Fibroblast of the aortic adventitia (primary cell): ENCODE results near the gene PODXL2. TPM values are rescaled to one million over a fixed set of nuclear protein-coding genes. Genes with fewer than 3 reads are reported as not detected.

Experiments
- DNase-seq: peaks from one replicate; pipeline ENCODE4 v3.0.0-alpha.2; 2010; ENCODE audit warnings: low read depth
- H3K4me3 ChIP-seq: 2 replicates; pipeline ENCODE4 v1.5.1; 2011; ENCODE audit warnings: low read depth, mild to moderate bottlenecking, control low read depth, low read length, moderate library complexity
- CTCF ChIP-seq: IDR thresholded peaks from 2 replicates; pipeline ENCODE4 v1.5.1; 2011; ENCODE audit warnings: mild to moderate bottlenecking, low read length, control low read depth, inconsistent platforms; ENCODE audit not compliant: insufficient read depth
- total RNA-seq: library from RNA; depleted of rRNA; stranded (reverse); fragments of >200 nt; gene quantifications from 2 replicates; pipeline ENCODE4 v1.2.3, GENCODE V29; 2012; ENCODE audit warnings: low replicate concordance

PODXL2 gene
- total RNA-seq, 1 donor = 1.3 TPM

GRCh38 chr3:127612966-127613365 is 16.0 kb upstream of the PODXL2 start:
- no peak for DNase-seq
- no peak overlapping the region for H3K4me3 ChIP-seq
- no peak for TF ChIP-seq CTCF

- TF ChIP-seq CTCF = no peak
- H3K4me3 ChIP-seq = no peak overlapping the region
- DNase-seq = no peak
Observed at GRCh38 chr3:127613406-127613805, 15.6 kb upstream of the PODXL2 start.

DNA sequence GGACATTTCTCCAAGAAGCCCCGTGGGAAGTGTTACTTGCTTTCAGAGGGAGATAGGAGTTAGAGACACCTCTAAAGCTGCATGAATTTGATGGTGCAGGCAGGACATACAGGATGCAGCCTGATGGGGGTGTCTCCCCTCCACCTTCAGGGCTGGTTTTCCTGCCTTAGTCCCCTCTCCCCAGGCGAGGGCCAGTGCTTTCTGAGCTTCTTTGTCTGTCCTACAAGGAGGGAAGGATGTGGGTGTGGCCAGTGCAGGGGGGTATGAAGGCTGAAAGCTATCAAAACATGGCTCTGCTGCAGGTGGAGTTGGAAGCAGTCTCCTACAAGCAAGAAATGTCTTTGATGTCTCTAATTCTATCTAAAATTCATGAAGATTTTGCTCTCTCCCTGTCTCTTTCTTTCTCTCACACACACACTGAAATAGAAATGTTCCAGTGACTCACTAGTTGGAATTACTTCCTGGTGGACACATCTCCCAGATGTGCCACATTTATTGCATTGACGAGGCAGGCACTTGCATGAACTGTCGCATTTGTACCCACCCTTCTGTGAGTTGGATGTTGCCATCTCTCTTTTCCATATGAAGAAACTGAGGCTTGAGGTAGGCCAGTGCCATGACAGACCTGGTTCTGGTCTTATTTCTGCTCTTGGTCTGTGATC is 13.9 kb upstream of the PODXL2 start:
- TF ChIP-seq CTCF = no peak
- H3K4me3 ChIP-seq = no peak overlapping the region
- no peak for DNase-seq

GRCh38 chr3:127615631-127616305 is 13.2 kb upstream of the PODXL2 start:
- DNase-seq = no peak
- TF ChIP-seq CTCF = no peak
- H3K4me3 ChIP-seq = no peak overlapping the region

- no peak for TF ChIP-seq CTCF
- DNase-seq = no peak
- no peak overlapping the region for H3K4me3 ChIP-seq
Observed at GRCh38 chr3:127616836-127617605, 12.0 kb upstream of the PODXL2 start.

DNA sequence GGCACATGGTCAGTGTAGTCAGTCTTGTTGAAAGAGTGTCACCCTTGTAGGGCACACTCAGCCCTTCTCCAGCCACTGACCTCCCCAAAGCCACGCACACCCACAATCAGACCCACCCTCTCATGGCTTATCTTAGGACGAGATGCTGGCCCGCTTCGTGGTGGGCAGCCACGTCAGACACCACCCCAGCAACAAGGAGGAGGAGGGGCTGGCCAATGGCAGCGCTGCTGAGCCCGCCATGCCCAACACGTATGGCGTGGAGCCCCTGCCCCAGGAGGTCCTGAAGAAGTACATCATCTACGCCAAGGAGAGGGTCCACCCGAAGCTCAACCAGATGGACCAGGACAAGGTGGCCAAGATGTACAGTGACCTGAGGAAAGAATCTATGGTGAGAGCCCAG is 10.1 kb upstream of the PODXL2 start:
- TF ChIP-seq CTCF = no peak
- H3K4me3 ChIP-seq = no peak overlapping the region
- DNase-seq = no peak
